A549 treated with ZK216348 at 1 μM for 4 hours (cell line): ENCODE measurements around the gene NODAL. TPM values are rescaled to one million over a fixed set of nuclear protein-coding genes. Genes with fewer than 3 reads are reported as not detected.

ENCODE experiments used
- total RNA-seq: library from RNA; stranded (reverse); fragments of 200-300 nt; extraction: Qiagen RNA extraction; gene quantifications from 5 replicates; pipeline ENCODE4 v1.2.3, GENCODE V29; 2022; ENCODE audit warnings: low read depth

NODAL gene
- not detected in 5 replicates for total RNA-seq

DNA sequence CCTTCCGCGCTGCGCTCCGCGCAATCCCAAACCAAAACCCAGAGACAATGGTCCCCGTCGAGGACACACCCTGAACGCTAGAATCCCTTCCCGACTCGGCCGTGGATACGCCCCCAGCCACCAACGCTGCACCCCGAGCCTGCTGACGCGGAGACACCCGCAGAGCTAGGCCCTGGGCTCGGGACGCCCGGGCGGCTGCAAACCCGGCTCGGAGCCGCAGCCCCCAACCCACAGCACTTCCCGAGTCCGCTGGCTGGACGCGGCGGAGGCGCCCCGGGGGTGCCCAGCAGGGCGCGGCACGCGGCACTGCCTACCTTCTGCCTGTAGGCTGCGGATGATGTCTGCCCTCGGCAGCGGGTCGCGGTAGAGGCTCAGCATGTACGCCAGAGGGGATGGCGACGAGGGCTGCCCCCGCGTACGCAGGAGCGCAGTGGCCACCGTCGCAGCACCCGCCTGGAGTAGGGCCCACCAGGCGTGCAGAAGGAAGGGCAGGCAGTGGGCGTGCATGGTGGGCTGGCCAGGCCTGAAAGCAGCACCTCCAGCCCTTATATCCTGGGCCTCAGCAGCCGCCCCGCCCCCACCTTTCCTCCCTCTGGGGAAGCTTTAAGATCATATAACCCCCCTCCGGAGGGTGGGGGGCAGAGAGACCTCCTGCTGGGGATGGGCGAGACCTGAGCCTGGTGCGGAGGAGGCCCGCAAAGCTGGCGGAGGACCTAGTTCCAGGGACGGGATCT, at the start of gene NODAL:
NODAL (minus strand) TSS at position 521 of the 734 bp plus-strand sequence; CDS start at position 507, 14 bp downstream.

GRCh38 chr10:70478191-70479164, 37.0 kb upstream of the NODAL start, which contains the start of gene PALD1:
Gene PALD1 (plus strand): TSS chr10:70478767. CDS start chr10:70525952, 47,185 bp downstream.

GRCh38 chr10:70404036-70404786, 37.3 kb downstream of the NODAL start, which contains the start of gene EIF4EBP2:
Gene EIF4EBP2 (plus strand): TSS chr10:70404145. CDS start chr10:70404402, 257 bp downstream.

Other genes starting within 250 kb of the NODAL start
- 187 to 273 TPM (median 205 TPM) in 5 replicates for gene PPA1, start 208.3 kb downstream of the NODAL start, total RNA-seq
- not detected in 5 replicates for gene NPFFR1, start 157.7 kb downstream of the NODAL start, total RNA-seq
- gene LRRC20, start 59.1 kb downstream of the NODAL start, total RNA-seq, result 17.1 to 21.9 TPM (median 20.6 TPM) in 5 replicates
- 10.3 to 16.1 TPM (median 14.9 TPM) in 5 replicates for gene EIF4EBP2, start 37.5 kb downstream of the NODAL start, total RNA-seq
- gene PALD1, start 37.1 kb upstream of the NODAL start, total RNA-seq, result 4.2 to 8.5 TPM (median 7.4 TPM) in 5 replicates
- gene PRF1, start 161.1 kb upstream of the NODAL start, total RNA-seq, result not detected in 5 replicates
- 0.05 to 0.14 TPM (median 0.07 TPM) in 4 of 5 replicates, not detected in the other for gene ADAMTS14, start 230.8 kb upstream of the NODAL start, total RNA-seq